ENCODE results near the gene NT5C.

- TF ChIP-seq POLR2AphosphoS5 (IDR thresholded peaks at IDR 0.05; ENCODE audit: insufficient read depth in 1 of 2, low read depth in 1 of 2), result no peak
- no peak for TF ChIP-seq CTCF (IDR thresholded peaks at IDR 0.05)
- no peak for TF ChIP-seq POLR2A (IDR thresholded peaks at IDR 0.05)
Observed at GRCh38 chr17:75108193-75108592, 23.3 kb downstream of the NT5C start.
